Prostate gland (tissue), 2 donors: Measurements from ENCODE around the gene SMPD2.

ENCODE experiments used
- CTCF ChIP-seq, 4 experiments: fragments of 200-600 bp in 2 of 4; fragments of 450-650 bp in 2 of 4; sonication (generic) in 2 of 4; IDR thresholded peaks; 1 replicate in 3 of 4; 2 replicates in 1 of 4; pipeline ENCODE4 v1.5.1; 2016 to 2019; ENCODE audit warnings: antibody characterized with exemption in 4 of 4, mild to moderate bottlenecking in 2 of 4, moderate library complexity in 2 of 4
- POLR2A ChIP-seq: fragments of 450-650 bp; IDR thresholded peaks from one replicate; pipeline ENCODE4 v1.6.1; 2016; ENCODE audit warnings: antibody characterized with exemption, mild to moderate bottlenecking

GRCh38 chr6:109440331-109441068 lies at the start of gene SMPD2, which contains the start of gene PPIL6:
- TF ChIP-seq CTCF (IDR thresholded peaks at IDR 0.05) = peak in 3 of 4 experiments; percentile 9 to 37 (median 34)
- peak; percentile 59 for TF ChIP-seq POLR2A
